ENCODE data around the gene COG3.
"Not testable (repeated sequence)": the region's sequence is repeated elsewhere in the genome, so short reads cannot be mapped to it uniquely, and the experiment has no call there.

The COG3 gene, protein sequence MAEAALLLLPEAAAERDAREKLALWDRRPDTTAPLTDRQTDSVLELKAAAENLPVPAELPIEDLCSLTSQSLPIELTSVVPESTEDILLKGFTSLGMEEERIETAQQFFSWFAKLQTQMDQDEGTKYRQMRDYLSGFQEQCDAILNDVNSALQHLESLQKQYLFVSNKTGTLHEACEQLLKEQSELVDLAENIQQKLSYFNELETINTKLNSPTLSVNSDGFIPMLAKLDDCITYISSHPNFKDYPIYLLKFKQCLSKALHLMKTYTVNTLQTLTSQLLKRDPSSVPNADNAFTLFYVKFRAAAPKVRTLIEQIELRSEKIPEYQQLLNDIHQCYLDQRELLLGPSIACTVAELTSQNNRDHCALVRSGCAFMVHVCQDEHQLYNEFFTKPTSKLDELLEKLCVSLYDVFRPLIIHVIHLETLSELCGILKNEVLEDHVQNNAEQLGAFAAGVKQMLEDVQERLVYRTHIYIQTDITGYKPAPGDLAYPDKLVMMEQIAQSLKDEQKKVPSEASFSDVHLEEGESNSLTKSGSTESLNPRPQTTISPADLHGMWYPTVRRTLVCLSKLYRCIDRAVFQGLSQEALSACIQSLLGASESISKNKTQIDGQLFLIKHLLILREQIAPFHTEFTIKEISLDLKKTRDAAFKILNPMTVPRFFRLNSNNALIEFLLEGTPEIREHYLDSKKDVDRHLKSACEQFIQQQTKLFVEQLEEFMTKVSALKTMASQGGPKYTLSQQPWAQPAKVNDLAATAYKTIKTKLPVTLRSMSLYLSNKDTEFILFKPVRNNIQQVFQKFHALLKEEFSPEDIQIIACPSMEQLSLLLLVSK

DNA sequence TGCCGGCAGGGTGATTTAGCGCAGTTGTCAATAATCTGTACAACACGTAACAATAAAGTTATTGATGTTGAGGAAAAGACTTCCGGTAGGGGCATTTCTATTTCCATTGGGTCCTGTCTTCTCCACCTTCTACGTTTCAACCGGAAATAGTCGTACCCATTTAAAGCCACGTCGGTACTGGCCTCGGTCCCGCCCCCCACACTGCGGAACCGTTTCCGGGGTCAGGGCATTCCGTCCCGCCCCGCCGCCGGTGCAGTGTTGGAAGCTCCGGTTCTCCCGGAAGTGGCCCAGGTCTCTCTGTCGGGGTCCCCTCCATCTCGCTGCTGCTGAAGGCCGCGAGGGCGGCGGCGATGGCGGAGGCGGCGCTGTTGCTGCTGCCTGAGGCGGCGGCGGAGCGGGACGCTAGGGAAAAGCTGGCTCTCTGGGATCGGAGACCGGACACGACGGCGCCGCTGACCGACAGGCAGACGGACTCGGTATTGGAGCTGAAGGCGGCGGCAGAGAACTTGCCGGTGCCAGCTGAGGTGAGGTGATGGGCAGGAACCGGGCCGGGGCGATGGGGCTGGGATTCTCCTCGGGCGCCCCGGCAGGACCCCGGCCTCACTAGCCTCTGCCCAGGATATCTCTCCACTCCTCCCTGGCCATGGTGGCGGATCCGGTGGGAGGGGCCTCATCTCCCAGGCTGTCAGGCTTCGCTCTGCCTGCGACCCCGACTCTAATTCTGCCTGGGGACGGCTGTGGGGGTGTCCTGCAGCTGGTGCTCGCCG lies at the start of gene COG3:
Gene COG3 (plus strand): TSS at position 253 of the 767 bp plus-strand sequence. CDS start 98 bp downstream, at position 351.
- peak; percentile 95 for DNase-seq

DNA sequence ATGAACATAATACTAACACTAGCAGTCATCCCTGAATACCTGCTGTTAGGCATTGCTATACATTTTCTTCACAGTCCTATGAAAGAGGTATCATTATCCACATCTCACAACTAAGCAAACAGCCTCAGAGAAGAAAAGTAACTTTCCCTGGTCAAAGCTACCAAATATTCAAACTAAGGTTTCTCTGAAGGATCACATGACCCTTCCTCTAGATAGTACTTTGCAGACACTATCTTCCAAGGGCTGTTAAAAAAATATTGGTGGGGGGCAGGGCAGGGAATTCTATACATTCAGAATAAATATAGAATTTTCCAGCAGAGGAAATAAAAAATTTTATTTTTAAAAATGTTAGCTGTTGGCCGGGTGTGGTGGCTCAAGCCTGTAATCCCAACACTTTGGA lies 49.6 kb upstream of the COG3 start:
- no peak for DNase-seq

DNA sequence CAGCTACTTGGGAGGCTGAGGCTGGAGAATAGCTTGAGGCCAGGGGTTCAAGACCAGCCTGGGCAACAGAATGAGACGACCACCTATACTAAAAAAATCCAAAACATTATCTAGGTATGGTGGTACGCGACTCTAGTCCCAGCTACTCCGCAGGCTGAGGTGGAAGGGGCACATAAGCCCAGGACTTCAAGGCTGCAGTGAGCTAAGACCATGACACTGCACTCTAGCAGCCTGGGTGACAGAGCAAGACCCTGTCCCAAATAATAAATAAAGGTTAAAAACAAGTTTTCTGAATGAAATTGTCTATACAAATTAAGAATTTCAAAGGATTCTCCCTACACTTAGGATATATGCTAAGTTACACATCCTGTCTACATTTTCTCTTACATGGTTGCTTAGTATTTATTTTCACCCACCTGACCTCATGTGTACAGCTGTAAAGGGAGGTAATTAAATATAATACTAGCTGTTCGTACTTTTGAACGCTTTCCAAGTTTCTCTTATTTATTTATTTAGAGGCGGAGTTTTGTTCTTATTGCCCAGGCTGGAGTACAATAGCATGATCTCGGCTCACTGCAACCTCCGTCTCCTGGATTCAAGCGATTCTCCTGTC lies 48.1 kb upstream of the COG3 start:
- DNase-seq, result no peak

DNA sequence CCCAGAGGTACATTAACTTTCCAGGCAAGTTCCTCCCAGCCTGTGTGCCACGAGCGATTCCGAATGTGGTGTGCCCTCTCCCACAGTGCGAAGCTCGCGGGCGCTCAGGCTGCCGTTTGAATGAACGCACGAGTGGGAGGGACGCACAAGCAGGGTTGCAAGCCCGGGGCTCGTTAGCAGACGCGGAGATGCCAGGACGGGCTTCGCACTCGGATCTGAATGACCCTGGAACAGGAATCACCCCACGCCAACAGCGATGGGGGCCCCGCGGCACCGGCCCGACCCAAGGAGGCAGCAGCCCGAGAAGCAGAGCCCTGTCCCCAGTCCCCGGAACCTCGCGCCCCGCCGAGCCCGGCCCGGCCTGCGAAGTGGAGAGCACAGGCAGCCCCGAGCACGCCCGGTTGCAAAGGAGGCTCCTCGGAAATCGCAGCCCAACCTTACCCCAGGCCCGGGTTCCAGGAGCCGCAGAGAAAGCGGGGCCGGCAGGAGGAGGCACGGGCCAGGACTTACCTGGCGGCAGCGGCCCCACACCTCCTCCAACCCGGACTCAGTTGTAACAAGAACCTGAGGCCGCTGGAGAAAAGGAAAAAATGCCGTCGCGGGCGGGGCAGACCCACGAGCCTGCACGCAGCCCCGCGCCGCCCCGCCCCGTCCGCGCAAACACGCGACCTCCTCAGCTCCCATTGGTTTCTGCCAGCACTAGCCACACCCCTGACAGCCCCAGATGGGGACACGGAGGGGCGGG lies 46.8 kb upstream of the COG3 start, which contains the start of gene SLC25A30:
Gene SLC25A30 (minus strand): TSS at position 584 of the 745 bp plus-strand sequence. CDS start 6,948 bp downstream, outside the sequence.
- DNase-seq, result peak; percentile 98

DNA sequence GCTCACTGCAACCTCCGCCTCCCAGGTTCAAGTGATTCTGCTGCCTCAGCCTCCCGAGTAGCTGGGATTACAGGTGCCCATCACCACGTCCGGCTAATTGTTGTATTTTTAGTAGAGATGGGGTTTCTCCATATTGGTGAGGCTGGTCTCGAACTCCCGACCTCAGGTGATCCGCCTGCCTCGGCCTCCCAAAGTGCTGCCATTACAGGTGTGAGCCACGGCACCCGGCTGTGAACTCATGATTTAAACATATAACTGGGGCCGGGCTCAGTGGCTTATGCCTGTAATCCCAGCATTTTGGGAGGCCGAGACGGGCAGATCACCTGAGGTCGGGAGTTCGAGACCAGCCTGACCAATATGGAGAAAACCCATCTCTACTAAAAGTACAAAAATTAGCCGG lies 45.4 kb upstream of the COG3 start:
- DNase-seq, result not testable (repeated sequence)

DNA sequence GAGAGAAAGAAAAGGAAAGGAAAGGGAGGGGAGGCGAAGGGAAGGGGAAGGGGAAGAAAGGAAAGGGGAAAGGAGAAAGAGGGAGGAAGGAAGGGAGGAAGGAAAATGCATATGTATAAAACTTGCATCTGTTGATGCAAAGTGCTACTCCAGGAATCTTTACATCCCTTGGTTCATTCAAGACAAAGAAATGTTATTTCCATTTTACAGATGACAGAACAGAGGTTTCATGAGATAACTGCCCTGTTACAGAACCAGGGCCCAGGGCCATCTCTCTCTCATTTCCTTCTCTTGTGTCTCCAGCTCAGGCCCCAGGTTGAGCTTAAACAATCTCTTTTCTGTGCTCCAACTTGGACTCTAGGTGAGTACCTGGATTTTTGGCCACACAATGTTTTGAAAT lies 44.8 kb upstream of the COG3 start:
- no peak for DNase-seq

DNA sequence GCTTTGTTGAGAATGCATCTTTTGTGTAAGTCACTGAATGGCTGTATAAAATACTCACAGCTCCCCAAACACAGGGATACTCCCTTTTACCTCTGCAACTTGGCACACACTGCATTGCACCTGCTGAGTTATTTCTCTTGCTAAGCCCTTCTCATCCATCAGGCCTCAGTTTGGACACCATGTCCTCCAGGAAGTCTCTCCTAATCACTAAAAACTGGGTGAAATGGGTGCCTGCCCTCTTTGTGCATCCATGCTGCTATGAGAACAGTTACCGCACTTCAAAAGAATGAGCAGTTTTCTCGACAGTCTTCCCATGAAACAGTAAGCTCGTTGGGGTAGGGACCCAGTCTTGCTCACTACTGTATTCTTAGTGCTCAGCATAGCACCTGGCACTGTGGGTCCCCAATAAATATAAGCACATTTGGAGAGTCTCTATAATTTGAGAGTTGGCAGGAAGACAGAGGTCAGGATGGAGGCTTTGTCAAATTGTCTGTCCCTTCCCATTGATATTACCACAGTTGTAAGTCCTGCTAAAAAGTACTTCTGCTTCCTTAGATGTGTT lies 41.9 kb upstream of the COG3 start:
- no peak for DNase-seq

DNA sequence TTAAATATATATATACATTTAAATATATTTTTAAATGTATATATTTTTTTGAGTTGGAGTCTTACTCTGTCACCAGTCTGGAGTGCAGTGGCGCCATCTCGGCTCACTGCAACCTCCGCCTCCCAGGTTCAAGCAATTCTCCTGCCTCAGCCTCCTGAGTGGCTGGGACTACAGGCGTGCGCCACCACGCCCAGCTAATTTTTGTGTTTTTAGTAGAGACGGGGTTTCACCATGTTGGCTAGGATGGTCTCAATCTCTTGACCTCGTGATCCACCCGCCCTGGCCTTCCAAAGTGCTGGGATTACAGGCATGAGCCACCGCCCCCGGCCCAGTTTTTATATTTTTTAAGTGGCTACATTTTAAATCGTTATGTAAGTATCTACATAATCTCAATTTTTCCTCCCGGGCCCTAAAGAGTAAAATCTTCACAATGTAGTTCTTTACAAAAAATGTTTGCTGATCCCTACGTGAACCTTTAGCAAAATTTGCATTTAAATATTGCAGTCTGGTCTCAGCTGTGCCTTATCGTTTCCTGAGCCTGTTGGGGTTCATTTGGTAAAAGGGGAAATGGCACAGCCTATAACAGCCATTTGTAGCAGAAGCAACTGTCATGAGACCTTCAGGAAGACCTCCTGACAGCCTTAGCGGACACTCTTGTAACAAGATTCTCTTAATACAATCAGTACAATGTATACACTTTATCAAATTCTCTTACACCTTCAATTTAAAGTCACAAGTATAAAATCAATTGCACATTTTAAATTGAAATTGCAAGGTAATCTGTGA lies 38.5 kb upstream of the COG3 start:
- DNase-seq, result not testable (repeated sequence)

DNA sequence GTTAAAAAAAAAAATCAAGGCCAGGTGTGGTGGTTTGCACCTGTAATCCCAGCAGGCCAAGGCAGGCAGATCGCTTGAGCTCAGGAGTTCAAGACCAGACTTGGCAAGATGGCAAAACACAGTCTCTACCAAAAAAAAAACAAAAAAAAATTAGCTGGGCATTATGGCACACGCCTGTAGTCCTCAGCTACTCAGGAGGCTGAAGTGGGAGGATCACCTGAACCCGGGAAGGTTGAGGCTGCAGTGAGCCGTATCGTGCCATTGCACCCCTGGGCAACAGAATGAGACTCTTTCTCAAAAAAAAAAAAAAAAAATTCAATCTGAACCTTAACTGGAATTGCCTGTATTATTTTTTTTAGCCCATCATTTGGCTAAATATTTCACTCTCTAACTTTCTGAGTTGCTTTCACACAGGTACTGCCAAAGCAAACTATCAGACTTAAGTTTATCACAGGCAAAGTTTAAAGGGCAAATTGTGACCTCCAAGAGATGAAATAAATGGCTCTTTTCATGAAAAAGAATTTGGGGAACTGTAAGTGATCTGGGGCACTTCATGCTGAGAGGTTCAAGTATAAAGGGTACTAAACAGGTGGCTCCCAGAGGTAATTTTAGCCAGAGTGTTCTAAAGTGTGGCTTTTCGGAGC lies 31.9 kb upstream of the COG3 start:
- DNase-seq, result no peak

DNA sequence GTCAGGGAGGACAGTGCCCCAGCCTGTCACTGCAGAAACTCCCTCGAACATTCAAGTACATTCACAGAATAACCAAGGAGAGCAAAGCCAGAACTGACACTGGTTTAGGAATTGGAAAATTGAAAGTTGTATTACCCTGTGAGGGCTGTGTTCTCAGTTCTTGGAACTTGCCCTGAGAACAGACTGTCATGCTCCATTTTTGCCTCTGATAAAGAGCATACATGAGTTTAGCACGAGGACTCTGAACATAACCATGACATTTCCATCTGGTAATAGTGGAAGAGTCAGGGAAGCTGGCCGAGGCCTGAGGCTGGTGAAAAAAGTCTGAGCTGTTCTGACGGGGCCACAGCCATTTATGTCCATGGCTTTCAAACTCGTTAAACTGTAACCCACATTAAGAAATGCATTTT lies 31.4 kb upstream of the COG3 start:
- peak; percentile 22 for DNase-seq

DNA sequence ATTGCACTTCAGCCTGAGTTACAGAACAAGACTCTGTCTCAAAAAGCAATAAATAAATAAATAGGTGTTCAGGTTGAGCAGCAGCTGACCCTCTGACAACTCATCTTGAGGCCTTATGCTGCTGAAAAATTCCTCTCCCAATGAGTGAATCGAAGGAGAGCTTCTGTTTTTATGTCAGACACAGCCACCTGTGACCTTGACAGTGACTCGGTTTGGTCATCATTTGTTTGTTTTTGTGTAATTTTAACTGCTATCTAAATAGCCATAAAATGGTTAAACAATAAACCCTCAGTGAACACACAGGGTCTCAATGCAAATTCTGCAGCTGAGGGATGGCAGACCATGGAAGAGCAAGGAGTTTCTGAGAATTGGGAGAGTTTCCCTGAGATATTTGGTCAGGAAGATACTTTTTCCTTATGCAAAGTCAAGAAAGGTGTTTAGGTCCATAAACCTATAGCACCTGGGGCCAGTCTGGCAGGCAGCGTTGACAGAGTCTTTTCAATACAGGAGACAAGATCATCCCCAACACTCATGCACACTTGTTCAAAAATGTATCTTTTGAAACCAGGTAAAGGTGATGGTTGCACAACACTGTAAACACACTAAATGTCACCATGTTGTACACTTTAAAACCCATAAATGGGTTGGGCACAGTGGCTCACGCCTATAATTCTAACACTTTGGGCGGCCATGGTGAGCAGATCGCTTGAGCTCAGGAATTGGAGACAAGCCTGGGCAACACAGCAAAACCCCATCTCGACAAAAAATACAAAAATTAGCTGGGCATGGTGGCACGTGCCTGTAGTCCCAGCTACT lies 30.0 kb upstream of the COG3 start:
- peak; percentile 22 for DNase-seq

DNA sequence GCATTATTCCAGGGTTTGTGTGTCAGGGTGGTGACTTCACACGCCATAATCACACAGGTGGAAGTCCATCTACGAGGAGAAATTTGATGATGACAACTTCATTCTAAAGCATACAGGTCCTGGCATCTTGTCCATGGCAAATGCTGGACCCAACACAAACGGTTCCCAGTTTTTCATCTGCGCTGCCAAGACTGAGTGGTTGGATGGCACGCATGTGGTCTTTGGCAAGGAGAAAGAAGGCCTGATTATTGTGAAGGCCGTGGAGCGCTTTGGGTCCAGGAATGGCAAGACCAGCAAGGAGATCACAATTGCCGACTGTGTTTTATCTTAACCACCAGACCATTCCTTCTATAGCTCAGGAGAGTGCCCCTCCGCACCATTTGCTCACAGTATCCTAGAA lies 28.4 kb upstream of the COG3 start:
- no peak for DNase-seq

DNA sequence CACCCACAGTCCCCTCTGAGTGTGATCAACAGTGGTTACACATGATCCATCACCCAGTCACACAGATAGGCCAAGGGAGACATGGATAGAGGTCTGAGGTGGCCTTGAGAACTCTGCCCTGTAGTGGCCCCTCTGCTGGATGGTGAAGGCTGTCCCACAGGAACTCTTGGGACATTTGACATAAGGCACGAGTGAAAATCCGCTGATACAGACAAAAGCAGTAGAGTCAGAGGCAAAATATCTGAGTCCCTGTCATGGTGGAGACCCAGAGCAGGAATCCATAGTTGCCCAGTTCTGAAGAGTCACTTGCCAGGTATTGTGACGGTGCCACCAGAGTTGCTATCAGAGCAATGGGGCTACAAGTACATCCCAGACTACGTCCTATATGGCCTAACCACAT lies 27.8 kb upstream of the COG3 start:
- no peak for DNase-seq

DNA sequence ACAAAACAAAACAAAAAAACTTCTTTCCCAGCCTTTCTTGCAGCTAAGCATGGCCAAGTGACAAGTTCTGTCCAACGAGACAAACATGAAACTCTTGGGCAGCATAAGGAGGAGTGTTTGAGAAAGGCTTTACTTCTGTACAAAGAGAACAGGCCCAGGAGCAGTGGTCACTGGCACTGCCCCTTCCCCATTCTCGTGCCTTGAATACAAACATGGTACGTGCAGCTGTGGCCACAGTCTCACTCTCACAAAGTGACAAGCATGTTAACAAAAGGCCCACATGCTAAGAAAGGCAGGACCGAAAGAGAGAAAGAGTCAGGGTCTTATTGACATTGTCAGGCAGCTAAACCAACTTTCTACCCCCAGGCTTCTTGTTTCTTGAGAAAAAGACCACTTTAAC lies 26.8 kb upstream of the COG3 start:
- DNase-seq, result no peak

DNA sequence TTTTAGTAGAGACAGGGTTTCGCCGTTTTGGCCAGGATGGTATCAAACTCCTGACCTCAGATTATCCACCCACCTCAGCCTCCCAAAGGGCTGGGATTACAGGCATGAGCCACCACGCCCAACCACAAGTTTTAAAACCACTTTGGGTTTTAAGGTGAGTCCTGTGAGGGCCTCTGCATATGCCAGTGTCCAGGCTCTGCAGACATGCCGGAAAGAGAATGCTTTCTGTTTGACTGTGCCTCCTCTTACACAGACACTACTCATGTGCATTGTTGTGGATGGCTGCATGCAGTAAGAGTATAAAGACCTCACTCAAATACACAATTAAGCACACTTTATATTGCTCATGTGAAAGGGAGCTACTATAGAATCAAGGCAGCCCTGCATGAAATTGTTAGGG lies 25.7 kb upstream of the COG3 start:
- no peak for DNase-seq

DNA sequence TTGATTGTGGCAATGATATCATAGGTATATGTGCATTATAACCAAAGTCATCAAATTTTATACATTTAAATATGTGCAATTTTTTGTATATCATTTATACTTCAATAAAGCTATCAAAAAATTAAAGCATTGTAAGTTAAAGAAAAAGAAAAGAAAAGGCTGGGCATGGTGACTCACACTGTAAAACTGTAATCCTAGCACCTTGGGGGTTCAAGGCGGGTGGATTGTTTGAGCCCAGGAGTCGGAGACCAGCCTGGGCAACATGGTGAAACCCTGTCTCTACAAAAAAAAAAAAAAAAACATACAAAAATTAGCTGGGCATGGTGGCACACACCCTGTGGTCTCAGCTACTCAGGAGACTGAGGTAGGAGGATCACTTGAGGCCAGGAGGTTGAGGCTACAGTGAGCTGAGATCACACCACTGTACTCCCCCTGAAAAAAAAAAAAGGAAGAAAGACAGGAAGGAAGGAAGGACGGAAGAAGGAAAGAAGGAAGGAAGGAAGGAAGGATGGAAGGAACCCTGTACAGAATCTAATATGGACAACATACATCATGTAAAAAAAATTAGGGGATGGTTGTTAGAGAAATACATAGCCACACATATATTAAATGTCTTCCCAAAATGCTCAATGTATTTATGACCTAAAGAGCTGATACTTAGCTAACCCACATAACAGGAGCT lies 24.8 kb upstream of the COG3 start:
- no peak for DNase-seq

DNA sequence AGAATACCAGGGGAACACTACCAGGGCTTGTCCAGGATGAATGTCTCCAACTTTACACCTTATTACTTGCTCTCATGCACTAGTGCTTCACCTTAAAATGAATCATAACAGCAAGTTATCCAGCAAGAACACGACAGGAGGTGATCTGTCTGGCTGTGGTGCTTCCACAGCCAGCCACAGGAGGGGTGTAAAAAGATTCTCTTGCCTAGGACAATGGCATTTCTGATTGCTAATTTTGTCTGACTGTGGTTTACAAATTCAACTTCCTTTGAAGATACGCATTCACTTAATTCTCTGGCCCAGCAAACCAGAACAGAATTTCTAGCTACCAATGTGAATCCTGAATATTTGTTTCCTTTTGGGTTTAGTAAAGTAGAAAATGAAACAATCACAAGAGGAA lies 23.1 kb upstream of the COG3 start:
- DNase-seq, result no peak

DNA sequence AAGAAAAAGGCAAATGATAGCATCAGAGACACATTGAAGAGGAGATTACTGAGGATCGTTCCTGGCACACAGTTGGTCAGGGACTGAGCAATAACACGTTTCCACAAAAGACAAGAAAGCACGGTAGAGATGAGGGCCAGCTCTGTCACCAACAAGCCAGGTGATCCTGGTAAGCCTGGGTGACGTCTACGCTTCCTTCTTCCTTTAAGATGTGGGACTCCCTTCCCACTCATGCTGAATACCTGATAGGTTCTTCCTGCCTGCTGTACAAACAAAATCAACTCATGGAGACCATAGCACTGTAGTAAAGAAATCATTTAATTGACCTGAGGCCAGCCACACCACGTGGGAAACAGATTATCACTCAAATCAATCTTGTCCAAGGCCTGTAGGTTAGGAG lies 19.7 kb upstream of the COG3 start:
- no peak for DNase-seq

DNA sequence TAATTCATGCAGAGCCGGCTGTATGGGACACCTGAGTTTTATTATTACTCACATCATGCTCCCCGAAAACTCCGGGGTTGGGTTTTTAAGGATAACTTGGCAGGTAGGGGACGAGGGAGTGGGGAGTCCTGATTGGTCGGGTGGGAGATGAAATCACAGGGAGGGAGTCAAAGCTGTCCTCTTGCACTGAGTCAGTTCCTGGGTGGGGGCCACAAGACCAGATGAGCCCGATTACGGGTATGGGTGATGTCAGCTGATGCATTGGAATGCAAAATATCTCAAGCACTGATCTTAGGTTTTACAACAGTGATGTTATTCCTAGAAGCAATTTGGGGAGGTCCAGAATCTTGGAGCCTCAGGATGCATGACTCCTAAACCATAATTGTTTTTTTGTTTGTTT lies 18.6 kb upstream of the COG3 start:
- peak; percentile 71 for DNase-seq
